ENCODE results near the gene TMEM219. TPM values are rescaled to one million over a fixed set of nuclear protein-coding genes. Genes with fewer than 3 reads are reported as not detected.
"Not testable (repeated sequence)": the region's sequence is repeated elsewhere in the genome, so short reads cannot be mapped to it uniquely, and the experiment has no call there.

TMEM219 gene
- total and polyA plus RNA-seq, 5 donors = 79.7 to 97.4 (median 82.9) TPM

DNA sequence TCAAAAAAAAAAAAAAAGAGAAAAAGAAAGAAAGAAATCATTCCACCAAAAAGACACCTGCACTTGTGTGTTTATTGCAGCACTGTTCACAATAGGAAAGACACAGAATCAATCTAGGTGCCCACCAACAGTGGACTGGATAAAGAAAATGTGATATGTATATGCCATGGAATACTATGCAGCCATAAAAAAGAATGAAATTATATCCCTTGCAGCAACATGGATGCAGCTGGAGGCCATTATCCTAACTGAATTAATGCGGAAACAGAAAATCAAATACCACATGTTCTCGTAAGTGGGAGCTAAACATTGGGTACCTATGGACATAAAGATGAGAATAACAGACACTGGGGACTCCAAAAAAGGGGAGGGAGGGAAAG lies 55.4 kb downstream of the TMEM219 start:
- ATAC-seq (no peak), DNase-seq (no peak)
- Histone ChIP-seq H3K27ac (ENCODE audit: low read length) (no peak overlapping the region), H3K9me3 (ENCODE audit: control insufficient read depth, low read length) (no peaks in the 10 kb centered on the region), H3K4me3 (ENCODE audit: low read length) (no peak overlapping the region), H3K4me1 (ENCODE audit: control insufficient read depth, insufficient read depth, low read length) (no peaks in the 10 kb centered on the region), H3K27me3 (ENCODE audit: control insufficient read depth, insufficient read depth) (no peaks in the 10 kb centered on the region)
- WGBS = 98% methylated on average over 2 of the region's 2 CpGs
- intact Hi-C loops (cut with DNase I) = loop anchor here in 1 of 4 donors (5.0 kb wide), 1 partner anchor 315 kb away; no protein-coding TSS in a partner anchor

DNA sequence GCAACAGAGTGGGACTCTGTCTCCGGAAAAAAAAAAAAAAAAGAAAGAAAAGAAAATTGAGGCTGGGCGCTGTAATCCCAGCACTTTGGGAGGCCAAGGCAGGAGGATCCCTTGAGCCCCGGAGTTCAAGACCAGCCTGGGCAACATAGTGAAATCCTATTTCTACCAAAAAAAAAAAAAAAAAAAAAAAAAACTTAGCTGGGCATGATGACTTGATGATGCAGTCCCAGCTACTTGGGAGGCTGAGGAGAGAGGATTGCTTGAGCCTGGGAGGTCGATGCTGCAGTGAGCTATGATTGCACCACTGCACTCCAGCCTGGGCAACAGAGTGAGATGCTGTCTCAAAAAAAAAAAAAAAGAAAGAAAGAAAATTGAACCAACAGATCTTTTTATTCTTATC lies 56.1 kb downstream of the TMEM219 start:
- H3K4me3 ChIP-seq (ENCODE audit: low read length); H3K27me3 ChIP-seq (ENCODE audit: control insufficient read depth, insufficient read depth); H3K4me1 ChIP-seq (ENCODE audit: control insufficient read depth, insufficient read depth, low read length); ATAC-seq; DNase-seq; H3K27ac ChIP-seq (ENCODE audit: low read length); H3K9me3 ChIP-seq (ENCODE audit: control insufficient read depth, low read length): not testable (repeated sequence)
- intact Hi-C loops (cut with DNase I) = loop anchor here in 1 of 4 donors (5.0 kb wide), 1 partner anchor 316 kb away; no protein-coding TSS in a partner anchor
- 86% methylated on average over 4 of the region's 4 CpGs for WGBS

DNA sequence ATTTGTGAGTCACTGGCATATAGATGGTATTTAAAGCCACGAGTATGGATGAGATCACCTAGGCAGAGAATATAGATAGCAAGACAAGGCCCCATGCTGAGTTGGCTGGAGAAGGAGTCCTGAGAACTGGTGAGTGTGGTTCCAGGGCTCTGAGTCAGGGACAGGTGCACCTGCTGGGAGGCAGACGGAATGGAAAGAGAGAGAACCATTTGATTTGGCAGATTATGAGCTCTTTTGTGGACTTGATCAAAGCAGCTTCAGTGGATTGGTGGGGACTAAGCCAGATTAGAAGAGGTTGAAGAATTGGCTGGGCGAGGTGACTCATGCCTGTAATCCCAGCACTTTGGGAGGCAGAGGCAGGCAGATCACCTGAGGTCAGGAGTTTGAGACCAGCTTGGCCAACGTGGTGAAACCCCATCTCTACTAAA lies 56.9 kb downstream of the TMEM219 start:
- Histone ChIP-seq H3K9me3 (ENCODE audit: control insufficient read depth, low read length) (no peaks in the 10 kb centered on the region), H3K27ac (ENCODE audit: low read length) (no peak overlapping the region), H3K4me1 (ENCODE audit: control insufficient read depth, insufficient read depth, low read length) (no peaks in the 10 kb centered on the region), H3K4me3 (ENCODE audit: low read length) (no peak overlapping the region), H3K27me3 (ENCODE audit: control insufficient read depth, insufficient read depth) (no peaks in the 10 kb centered on the region)
- intact Hi-C loops (cut with DNase I) = loop anchor here in 1 of 4 donors (5.0 kb wide), 1 partner anchor 316 kb away; no protein-coding TSS in a partner anchor
- 77% methylated on average over 4 of the region's 4 CpGs for WGBS
- DNase-seq (no peak), ATAC-seq (no peak)

Other genes starting within 250 kb of the TMEM219 start
- 1 to 10 TPM in 1 of 4 donors, under 1 TPM in 3; 0.62 to 1.1 (median 0.73) TPM for gene C16orf54, start 216.1 kb upstream of the TMEM219 start, total RNA-seq
- gene C16orf54, start 216.1 kb upstream of the TMEM219 start, polyA plus RNA-seq = 0.23 TPM
- not detected for gene ZG16, start 183.8 kb upstream of the TMEM219 start, total RNA-seq
- gene ZG16, start 183.8 kb upstream of the TMEM219 start, polyA plus RNA-seq = not detected
- 10 to 100 TPM; 19.0 to 53.8 (median 41.6) TPM for gene KIF22, start 171.3 kb upstream of the TMEM219 start, total RNA-seq
- gene KIF22, start 171.3 kb upstream of the TMEM219 start, polyA plus RNA-seq = 89.6 TPM
- 100 to 1,000 TPM in 3 of 4 donors, 10 to 100 TPM in 1; 82.3 to 113 (median 104) TPM for gene MAZ, start 155.6 kb upstream of the TMEM219 start, total RNA-seq
- 69.3 TPM for gene MAZ, start 155.6 kb upstream of the TMEM219 start, polyA plus RNA-seq
- gene PRRT2, start 149.9 kb upstream of the TMEM219 start, total RNA-seq = 1 to 10 TPM; 2.5 to 5.0 (median 4.4) TPM
- 4.8 TPM for gene PRRT2, start 149.9 kb upstream of the TMEM219 start, polyA plus RNA-seq
- 10 to 100 TPM; 13.7 to 20.3 (median 15.2) TPM for gene PAGR1, start 145.9 kb upstream of the TMEM219 start, total RNA-seq
- 33.8 TPM for gene PAGR1, start 145.9 kb upstream of the TMEM219 start, polyA plus RNA-seq
- 10 to 100 TPM; 48.2 to 73.9 (median 64.0) TPM for gene MVP, start 141.6 kb upstream of the TMEM219 start, total RNA-seq
- gene MVP, start 141.6 kb upstream of the TMEM219 start, polyA plus RNA-seq = 50.6 TPM
- gene CDIPT, start 98.9 kb upstream of the TMEM219 start, total RNA-seq = 100 to 1,000 TPM in 2 of 4 donors, 10 to 100 TPM in 2; 86.7 to 109 (median 99.1) TPM
- 106 TPM for gene CDIPT, start 98.9 kb upstream of the TMEM219 start, polyA plus RNA-seq
- 1 to 10 TPM; 1.5 to 3.6 (median 2.1) TPM for gene SEZ6L2, start 62.5 kb upstream of the TMEM219 start, total RNA-seq
- 0.36 TPM for gene SEZ6L2, start 62.5 kb upstream of the TMEM219 start, polyA plus RNA-seq
- gene ASPHD1, start 61.6 kb upstream of the TMEM219 start, total RNA-seq = under 1 TPM in 3 of 4 donors, not detected in 1; 0.24 to 0.50 (median 0.28) TPM
- gene ASPHD1, start 61.6 kb upstream of the TMEM219 start, polyA plus RNA-seq = 0.14 TPM
- 10 to 100 TPM in 2 of 4 donors, 1 to 10 TPM in 2; 7.3 to 12.8 (median 9.2) TPM for gene KCTD13, start 35.9 kb upstream of the TMEM219 start, total RNA-seq
- gene KCTD13, start 35.9 kb upstream of the TMEM219 start, polyA plus RNA-seq = 7.1 TPM
- gene TAOK2, start 11.8 kb downstream of the TMEM219 start, total RNA-seq = 10 to 100 TPM; 37.2 to 40.1 (median 39.4) TPM
- gene TAOK2, start 11.8 kb downstream of the TMEM219 start, polyA plus RNA-seq = 38.3 TPM
- gene HIRIP3, start 33.5 kb downstream of the TMEM219 start, total RNA-seq = 10 to 100 TPM; 11.6 to 21.7 (median 17.5) TPM
- 19.1 TPM for gene HIRIP3, start 33.5 kb downstream of the TMEM219 start, polyA plus RNA-seq
- gene INO80E, start 34.2 kb downstream of the TMEM219 start, total RNA-seq = 10 to 100 TPM; 32.7 to 44.6 (median 37.1) TPM
- 59.1 TPM for gene INO80E, start 34.2 kb downstream of the TMEM219 start, polyA plus RNA-seq
- under 1 TPM; 0.40 to 0.59 (median 0.47) TPM for gene DOC2A, start 48.9 kb downstream of the TMEM219 start, total RNA-seq
- gene DOC2A, start 48.9 kb downstream of the TMEM219 start, polyA plus RNA-seq = 0.77 TPM
- gene C16orf92, start 61.1 kb downstream of the TMEM219 start, total RNA-seq = not detected
- gene C16orf92, start 61.1 kb downstream of the TMEM219 start, polyA plus RNA-seq = not detected
- not detected for gene TLCD3B, start 69.2 kb downstream of the TMEM219 start, total RNA-seq
- not detected for gene TLCD3B, start 69.2 kb downstream of the TMEM219 start, polyA plus RNA-seq
- gene ALDOA, start 103.7 kb downstream of the TMEM219 start, total RNA-seq = 1,000 to 10,000 TPM; 2,625 to 3,581 (median 3,363) TPM
- gene ALDOA, start 103.7 kb downstream of the TMEM219 start, polyA plus RNA-seq = 3,115 TPM
- gene PPP4C, start 113.9 kb downstream of the TMEM219 start, total RNA-seq = 10 to 100 TPM; 31.3 to 40.8 (median 36.0) TPM
- 51.8 TPM for gene PPP4C, start 113.9 kb downstream of the TMEM219 start, polyA plus RNA-seq
- 1 to 10 TPM in 2 of 4 donors, under 1 TPM in 2; 0.67 to 1.2 (median 1.0) TPM for gene TBX6, start 129.8 kb downstream of the TMEM219 start, total RNA-seq
- 0.93 TPM for gene TBX6, start 129.8 kb downstream of the TMEM219 start, polyA plus RNA-seq
- gene YPEL3, start 134.1 kb downstream of the TMEM219 start, total RNA-seq = 10 to 100 TPM; 54.4 to 79.2 (median 71.2) TPM
- gene YPEL3, start 134.1 kb downstream of the TMEM219 start, polyA plus RNA-seq = 118 TPM
- 1 to 10 TPM; 1.3 to 3.7 (median 3.2) TPM for gene GDPD3, start 151.5 kb downstream of the TMEM219 start, total RNA-seq
- 2.6 TPM for gene GDPD3, start 151.5 kb downstream of the TMEM219 start, polyA plus RNA-seq
- 10 to 100 TPM; 55.9 to 67.8 (median 64.3) TPM for gene MAPK3, start 161.1 kb downstream of the TMEM219 start, total RNA-seq
- gene MAPK3, start 161.1 kb downstream of the TMEM219 start, polyA plus RNA-seq = 78.1 TPM
- 10 to 100 TPM; 10.3 to 22.4 (median 14.6) TPM for gene CORO1A, start 221.5 kb downstream of the TMEM219 start, total RNA-seq
- 7.3 TPM for gene CORO1A, start 221.5 kb downstream of the TMEM219 start, polyA plus RNA-seq
- 10 to 100 TPM; 75.2 to 89.6 (median 84.6) TPM for gene BOLA2B, start 231.6 kb downstream of the TMEM219 start, total RNA-seq
- 184 TPM for gene BOLA2B, start 231.6 kb downstream of the TMEM219 start, polyA plus RNA-seq
- 10 to 100 TPM in 2 of 4 donors, 1 to 10 TPM in 2; 8.9 to 20.8 (median 13.9) TPM for gene SLX1A, start 231.8 kb downstream of the TMEM219 start, total RNA-seq
- 24.6 TPM for gene SLX1A, start 231.8 kb downstream of the TMEM219 start, polyA plus RNA-seq
- 10 to 100 TPM in 3 of 4 donors, 1 to 10 TPM in 1; 9.6 to 14.0 (median 10.8) TPM for gene SULT1A3, start 237.2 kb downstream of the TMEM219 start, total RNA-seq
- 10.0 TPM for gene SULT1A3, start 237.2 kb downstream of the TMEM219 start, polyA plus RNA-seq